Activated T-cell treated with anti-CD3 and anti-CD28 coated beads for 4 hours (primary cell): ENCODE measurements around the gene GPR37L1.

Experiments
- DNase-seq: peaks from one replicate; pipeline ENCODE4 v3.0.0-alpha.2; 2020

Gene GPR37L1

GRCh38 chr1:202122639-202123335 is at the start of gene GPR37L1:
TSS of gene GPR37L1 (plus strand) at chr1:202122917. CDS start at chr1:202122964, 47 bp downstream.
- no peak for DNase-seq

- DNase-seq: no peak
Observed at GRCh38 chr1:202073206-202073605, 49.5 kb upstream of the GPR37L1 start.

- DNase-seq: no peak
Observed at GRCh38 chr1:202074985-202075384, 47.7 kb upstream of the GPR37L1 start.

- DNase-seq: no peak
Observed at GRCh38 chr1:202075389-202075788, 47.3 kb upstream of the GPR37L1 start.

GRCh38 chr1:202076050-202076511 is 46.6 kb upstream of the GPR37L1 start:
- DNase-seq: no peak

- no peak for DNase-seq
Observed at GRCh38 chr1:202078241-202078640, 44.5 kb upstream of the GPR37L1 start.

- no peak for DNase-seq
Observed at GRCh38 chr1:202081992-202082391, 40.7 kb upstream of the GPR37L1 start.

GRCh38 chr1:202084791-202085681 is 37.7 kb upstream of the GPR37L1 start:
- no peak for DNase-seq

- DNase-seq: no peak
Observed at GRCh38 chr1:202085682-202086373, 36.9 kb upstream of the GPR37L1 start.

GRCh38 chr1:202086579-202087350 is 36.0 kb upstream of the GPR37L1 start:
- DNase-seq: no peak

GRCh38 chr1:202088206-202088605 is 34.5 kb upstream of the GPR37L1 start:
- DNase-seq: no peak

GRCh38 chr1:202090994-202091393 is 31.7 kb upstream of the GPR37L1 start:
- DNase-seq: no peak

GRCh38 chr1:202093858-202094257 is 28.9 kb upstream of the GPR37L1 start:
- no peak for DNase-seq

- no peak for DNase-seq
Observed at GRCh38 chr1:202101184-202101583, 21.5 kb upstream of the GPR37L1 start.

GRCh38 chr1:202104073-202104472 is 18.6 kb upstream of the GPR37L1 start:
- DNase-seq: no peak

- DNase-seq: no peak
Observed at GRCh38 chr1:202105571-202106339, 17.0 kb upstream of the GPR37L1 start.

GRCh38 chr1:202106340-202107254 is 16.1 kb upstream of the GPR37L1 start:
- DNase-seq: no peak

- DNase-seq: no peak
Observed at GRCh38 chr1:202107321-202107761, 15.4 kb upstream of the GPR37L1 start.

GRCh38 chr1:202107801-202108731 is 14.7 kb upstream of the GPR37L1 start:
- no peak for DNase-seq
